Stimulated activated CD8-positive, alpha-beta memory T cell treated with anti-CD3 and anti-CD28 coated beads, Interleukin-15, amount 100 ng/mL, for 48 hours (primary cell): Measurements from ENCODE around the gene NIFK.
"Not testable (repeated sequence)": the region's sequence is repeated elsewhere in the genome, so short reads cannot be mapped to it uniquely, and the experiment has no call there.

Experiments used
- DNase-seq, 2 donors: peaks; one replicate each; pipeline ENCODE4 v3.0.0-alpha.2; 2020; ENCODE audit warnings: low read depth in 2 of 2

Gene NIFK

DNA sequence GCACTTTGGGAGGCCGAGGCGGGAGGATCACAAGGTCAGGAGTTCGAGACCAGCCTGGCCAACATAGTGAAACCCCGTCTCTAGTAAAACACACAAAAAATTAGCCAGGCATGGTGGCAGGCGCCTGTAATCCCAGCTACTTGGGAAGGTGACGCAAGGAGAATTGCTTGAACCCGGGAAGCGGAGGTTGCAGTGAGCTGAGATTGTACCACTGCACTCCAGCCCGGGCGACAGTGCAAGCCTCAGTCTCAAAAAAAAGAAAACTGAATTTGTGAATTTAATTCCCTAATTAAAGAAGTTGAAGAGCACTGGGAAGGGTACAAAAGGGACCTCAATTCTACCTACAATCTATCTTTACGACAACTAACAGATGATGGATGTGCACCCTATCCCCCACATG lies 2.1 kb downstream of the NIFK start:
- not testable (repeated sequence) for DNase-seq

DNA sequence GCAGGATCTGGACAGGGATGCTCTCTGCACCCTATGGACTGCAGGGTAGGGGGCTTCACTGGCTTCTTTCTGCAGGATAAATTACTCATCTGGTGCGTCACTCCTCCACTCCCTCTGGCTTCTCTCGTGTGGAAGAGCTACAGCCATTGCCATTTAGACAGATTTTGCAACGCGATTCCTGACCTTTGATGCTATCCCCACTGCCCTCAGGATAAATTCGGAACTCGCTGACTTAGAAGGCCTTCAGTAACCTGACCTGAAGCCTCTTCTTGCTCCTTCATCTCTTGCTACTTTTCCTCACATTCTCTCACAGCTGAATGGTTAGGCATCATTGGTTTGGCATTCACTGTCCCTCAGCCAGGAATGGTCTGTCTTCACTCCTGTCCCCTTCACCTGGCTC lies 5.3 kb downstream of the NIFK start:
- no peak for DNase-seq

DNA sequence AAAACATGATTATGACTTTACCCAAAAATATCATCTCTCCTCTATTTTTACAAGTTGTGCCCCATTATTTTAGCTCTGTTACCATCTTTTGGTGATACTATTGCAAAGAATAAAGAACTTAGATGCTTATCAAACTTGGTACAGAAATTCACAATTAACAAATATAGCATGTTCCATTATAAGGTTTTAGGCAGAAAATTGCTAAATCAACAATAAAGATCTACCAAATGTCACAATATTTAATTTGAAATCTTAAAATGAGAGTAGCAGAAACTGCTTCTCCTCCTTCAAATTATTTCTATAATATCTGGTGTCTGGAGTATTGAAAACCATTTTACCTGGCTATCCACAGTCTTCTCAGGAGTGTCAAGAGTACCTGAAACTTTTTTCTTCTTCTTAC lies 8.7 kb downstream of the NIFK start:
- DNase-seq: no peak

DNA sequence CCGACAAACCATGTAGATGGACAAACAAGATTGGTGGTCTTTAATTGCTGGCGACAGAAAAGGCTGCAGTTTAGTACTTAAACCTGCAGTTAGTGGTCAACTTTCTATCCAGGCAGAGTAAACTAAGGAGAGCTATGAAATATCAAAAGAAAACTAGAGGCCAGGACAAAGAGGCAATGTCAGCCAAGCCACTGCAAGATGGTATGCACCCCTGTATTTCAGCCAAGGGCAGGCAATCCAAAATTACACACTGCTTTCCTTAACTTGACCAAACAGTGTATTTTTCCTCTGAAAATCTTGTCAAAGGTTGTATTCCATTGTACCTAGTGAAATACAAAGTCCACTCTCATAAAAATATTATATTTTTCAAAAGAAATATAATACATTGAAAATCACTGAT lies 9.3 kb downstream of the NIFK start:
- DNase-seq: no peak

DNA sequence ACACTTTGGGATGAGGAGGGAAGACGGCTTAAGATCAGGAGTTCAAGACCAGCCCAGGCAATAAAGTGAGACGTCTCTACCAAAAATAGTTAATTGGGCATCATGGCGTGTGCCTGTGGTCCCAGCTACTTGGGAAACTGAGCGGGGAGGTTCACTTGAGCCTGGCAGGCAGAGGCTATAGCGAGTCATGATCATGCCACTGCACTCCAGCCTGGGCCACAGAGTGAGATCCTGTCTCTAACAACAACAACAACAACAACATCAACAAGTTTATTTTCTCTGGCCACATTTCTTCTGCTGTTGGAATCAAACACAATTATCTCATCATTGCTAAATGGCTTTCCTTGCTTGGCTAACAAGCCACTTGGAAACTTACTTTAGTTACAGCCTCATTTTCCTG lies 13.4 kb downstream of the NIFK start:
- no peak for DNase-seq

DNA sequence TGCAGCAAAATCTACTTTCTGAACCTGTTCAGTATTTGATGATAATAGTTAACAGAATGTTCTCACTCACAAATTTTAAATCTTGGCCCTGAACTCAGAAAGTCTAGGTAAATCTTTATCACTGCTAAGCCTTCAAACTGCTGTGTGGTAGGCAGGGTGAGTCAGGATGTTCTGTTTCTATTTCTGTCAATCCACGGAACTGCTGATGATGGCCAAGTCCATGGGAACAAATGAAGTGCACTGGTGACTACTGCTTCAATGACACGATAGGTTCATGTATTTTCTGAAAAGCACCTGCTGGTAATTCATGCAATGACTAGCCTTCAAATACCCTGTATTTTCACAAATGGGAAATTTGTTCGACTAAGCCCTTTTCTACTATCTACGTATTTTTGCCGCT lies 14.2 kb downstream of the NIFK start:
- DNase-seq: peak in 1 of 2 donors; percentile 50

DNA sequence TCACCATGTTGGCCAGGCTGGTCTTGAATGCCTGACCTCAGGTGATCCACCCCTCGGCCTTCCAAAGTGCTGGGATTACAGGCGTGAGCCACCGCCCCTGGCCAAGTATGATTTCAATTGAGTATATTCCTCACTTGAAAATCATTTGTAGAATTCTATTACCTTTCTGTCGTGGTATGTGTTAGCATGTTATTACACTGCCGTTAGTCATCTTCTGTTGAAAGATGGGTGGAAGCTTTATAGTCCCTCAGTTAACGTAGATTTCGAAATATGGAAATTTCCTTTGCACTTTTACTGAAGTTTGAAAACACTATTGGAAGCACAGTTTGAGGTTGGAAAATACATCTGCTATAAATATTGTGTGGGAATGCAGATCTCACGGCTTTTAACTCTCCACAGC lies 14.7 kb downstream of the NIFK start:
- no peak for DNase-seq

DNA sequence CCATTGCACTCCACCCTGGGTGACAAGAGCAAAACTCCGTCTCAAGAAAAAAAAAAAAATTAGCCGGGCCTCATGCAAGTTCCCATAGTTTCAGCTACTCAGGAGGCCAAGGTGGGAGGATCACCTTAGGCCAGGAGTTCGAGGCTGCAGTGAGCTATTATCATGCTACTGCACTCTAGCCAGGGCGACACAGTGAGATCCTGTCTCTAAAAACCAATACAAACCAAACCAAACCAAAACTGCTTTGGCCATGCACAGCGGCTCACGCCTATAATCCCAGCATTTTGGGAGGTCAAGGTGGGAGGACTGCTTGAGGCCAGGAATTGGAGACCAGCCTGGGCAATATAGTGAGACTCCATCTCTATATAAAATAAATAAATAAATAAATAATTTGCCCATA lies 19.1 kb downstream of the NIFK start:
- no peak for DNase-seq

DNA sequence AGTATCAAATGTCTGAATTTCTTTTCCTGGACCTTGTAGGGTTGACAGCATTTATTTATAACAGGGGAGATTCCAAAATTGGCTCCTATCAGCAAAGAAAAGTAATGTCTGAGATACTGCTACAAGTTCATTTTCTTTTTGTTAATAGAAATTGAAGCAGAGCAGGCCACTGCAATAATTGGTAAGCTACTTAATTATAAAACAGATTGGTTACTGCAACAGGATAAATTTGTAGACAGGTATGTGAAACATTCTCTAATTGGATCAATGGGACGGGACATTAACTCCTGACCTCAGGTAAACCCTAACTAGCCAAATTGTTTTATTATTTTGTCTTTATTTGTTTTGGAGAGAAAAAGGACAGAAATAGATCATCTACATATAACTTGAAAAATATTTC lies 20.5 kb downstream of the NIFK start:
- no peak for DNase-seq

DNA sequence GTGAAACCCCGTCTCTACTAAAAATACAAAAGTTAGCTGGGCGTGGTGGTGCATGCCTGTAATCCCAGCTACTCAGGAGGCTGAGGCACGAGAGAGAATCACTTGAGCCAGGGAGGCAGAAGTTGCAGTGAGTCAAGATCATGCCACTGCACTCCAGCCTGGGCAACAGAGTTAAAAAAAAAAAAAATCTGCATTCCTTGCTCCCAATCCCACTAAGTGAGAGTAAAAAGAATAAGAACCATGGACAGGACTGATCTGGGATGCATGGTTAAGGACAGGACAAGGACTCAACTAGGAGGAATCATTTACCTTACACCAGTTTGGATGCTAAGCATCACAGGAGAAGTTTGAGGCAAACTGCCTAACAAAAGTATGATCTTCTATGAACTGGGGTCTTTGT lies 25.2 kb downstream of the NIFK start:
- not testable (repeated sequence) for DNase-seq

DNA sequence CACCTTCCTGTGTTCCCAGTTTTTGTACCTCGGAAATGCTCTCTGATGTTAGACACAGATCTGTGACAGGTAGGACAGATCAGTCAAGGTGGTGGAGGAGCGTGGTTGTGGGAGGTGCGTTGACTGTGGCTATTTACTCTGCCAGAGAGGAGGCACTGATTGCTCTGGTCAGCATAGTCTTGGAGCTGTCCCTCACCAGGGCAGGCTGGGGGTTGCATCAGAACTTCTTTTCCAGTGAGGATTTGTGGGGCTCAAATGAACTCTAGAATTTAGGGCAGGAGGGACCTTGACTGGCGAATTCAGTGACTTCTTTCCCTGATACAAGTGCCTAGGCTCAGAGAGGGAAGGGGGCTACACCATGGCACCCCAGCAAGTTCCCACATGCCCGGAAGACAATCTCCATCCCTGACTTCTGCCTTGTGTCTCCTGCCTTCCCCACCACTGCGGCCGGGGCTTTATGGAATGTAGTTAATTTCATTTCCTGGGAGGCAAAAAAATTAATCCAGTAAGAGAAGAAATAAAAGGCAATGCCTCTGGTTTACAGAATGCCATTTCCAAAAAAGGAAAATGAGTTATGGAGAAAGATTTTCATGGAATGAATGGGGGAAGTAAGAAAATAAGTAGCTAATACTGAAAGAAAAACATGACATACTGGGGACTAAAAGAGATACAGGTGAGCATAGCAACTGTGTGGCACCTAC lies 26.1 kb downstream of the NIFK start:
- DNase-seq: no peak

DNA sequence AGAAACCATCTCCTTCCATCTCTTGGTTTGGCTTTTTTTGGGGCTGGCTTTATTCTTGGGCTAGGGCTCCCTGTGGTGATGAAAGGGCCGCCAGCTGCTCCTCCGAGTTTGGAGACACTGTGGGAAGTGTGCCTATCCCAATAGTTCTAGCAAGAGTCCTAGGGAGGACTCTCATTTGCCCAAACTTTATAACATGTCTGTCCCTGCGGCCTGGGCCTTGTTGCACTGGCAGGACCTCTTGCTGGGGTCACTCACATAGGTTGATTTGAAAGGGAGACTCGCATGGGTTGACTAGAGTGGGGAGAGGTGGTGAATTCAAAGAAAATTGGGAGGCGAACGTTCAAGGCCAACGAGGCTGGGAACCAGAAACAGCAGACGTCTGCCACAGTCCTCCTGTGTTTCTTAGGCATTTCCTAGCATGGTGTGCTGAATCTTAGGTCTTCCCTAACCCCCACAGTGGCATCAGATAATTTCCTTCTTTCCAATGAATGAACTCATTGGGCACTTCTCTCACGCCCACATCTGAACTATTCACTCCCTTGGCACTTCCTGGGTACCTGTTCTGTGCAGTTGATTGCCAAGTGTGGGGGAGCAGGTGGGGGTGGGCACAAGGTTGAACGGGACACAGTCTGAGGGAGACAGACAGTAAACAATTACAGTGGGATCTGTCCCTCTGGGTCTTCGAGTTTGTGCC lies 26.8 kb downstream of the NIFK start:
- no peak for DNase-seq

DNA sequence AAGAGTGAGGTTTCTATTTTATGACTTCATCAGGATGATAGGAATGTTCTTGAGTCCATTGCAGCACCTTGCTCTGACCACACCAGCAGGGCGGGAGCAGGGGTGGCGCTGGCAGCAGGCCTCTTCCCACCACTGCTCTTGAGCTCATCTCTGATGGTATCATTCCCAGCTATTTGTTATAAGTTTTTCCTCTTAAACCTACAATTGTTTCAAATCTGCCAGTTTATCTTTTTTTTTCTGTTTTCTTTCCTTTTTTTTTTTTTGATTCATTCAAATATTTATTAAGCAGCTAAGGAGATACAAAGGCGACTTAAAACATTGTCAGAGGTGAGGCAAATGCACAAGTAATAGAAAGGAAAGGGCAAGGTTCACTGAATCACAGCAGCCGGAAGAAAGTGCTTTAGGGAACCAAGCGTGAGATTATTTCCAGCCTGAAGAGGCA lies 28.7 kb downstream of the NIFK start:
- no peak for DNase-seq

DNA sequence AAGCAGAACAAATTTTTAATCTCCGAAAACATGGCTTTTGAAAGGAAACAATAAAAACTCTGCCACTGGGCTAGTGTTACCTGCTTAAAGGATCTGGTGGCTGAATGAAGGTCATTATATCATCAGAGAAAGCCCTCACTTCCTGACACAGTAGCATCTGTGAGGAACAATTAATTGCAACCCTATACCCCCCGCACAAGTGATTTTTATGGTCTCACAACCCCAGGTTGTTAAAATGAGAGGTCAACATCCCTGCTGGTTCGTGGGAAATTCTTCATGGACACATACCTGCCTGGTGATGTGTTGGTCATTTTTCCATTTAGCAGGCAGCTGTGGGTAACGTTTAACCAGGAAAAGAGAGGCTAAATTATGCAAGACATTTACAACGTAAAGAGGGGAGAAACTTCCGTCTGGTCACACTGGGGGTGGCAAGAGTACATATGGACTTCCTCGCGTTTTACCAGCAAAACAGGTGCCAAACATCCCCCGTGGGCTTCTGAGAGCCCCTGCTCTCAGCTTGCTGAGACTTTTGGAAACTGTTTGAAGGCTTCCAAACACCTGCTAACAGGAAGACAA lies 29.2 kb downstream of the NIFK start:
- DNase-seq: no peak

DNA sequence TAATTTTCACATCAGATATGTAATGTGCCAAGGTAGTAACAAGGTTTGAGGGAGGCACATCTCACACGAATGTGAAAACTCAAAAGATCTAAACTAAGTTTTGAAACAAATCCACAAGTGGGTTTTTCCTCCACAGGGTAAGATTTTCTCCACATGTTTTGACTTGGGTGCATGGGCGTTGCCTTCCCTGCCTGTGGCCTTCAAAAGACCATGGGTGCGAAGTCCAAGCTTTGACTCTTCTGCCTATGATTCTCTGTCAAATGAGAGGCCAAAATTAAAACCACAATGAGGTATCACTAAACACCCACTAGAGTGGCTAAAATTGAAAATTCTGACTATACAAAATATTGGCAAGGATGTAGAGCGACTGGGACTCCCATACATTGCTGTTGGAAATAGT lies 30.7 kb downstream of the NIFK start:
- no peak for DNase-seq

DNA sequence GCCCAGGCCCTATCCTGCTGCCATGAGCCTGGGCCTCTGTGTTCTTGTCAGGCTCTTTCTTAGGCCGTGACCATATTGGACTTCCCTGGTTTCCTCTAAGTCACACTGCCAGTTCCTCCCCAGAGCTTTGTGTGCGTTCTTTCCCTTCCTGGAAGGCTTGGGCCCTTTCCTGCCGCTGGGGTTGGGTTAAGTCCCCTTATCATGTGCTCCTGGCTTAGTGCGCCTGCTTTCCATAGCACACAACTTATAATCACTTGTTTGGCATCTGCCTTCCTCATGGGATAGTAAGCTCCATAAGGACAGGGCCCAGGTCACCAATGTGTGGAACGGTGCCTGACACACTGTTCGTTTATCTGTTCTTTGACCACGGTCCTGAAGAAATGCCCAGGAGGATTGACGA lies 31.3 kb downstream of the NIFK start:
- no peak for DNase-seq

DNA sequence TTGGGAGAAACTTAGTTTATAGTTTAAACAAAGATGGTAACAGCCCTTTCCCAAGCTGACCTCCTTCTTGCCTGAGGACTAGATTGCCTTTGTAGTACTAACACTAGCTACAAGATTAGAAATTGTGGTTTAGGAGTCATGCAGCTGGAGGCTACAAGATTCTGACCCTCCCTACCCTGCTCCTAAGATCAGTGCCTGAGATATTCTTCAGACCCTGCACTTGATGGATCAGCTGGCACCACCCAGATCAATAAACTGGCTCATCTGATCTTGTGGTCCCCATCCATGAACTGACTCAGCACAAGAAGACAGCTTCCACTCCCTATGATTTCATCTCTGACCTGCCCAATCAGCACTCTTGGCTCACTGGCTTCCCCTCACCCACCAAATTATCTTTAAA lies 34.9 kb downstream of the NIFK start:
- DNase-seq: not testable (repeated sequence)

DNA sequence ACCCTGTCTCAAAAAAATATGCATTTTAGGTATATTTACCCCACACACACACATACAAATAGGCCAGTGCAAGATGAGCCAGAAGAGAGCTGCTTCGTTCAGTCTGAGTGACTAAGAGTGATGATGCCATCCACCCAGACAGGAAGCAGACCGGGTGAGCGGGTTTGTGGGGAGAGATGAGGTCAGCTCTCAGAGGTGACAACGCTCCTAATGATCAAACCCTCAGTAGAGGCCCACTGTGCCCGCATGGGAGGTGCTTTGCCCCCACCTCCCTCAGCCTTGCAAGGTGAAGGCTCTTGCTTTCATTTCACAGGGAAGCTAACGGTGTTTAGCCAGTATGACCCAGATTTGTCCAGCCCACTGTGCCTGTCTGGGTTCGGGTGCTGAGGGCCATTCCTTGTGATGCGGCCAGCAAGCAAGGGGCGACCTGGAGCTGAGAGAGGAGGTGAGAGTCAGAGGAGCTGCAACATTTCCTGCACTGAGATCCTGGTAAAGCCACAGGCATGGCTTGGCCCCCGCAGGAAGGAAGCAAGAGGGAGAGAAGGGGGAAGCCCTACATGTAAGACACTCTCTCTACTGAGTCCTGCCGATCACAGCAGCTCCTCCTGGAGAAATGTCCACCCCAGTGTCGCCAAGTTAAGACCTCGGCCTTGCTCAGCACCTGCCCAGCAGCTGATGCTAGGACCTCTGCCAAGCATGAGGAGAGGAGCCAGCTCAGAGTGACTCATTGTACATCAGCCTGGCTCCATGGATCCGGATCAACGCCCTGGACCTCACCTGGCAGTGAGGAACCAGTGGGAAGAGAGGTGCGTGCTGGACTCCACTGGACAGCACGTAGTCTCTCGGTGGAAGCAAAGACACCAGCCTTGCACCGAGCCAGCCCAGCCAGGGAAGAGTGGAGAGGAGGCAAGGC lies 37.0 kb downstream of the NIFK start:
- DNase-seq: peak; percentile 79 to 80

DNA sequence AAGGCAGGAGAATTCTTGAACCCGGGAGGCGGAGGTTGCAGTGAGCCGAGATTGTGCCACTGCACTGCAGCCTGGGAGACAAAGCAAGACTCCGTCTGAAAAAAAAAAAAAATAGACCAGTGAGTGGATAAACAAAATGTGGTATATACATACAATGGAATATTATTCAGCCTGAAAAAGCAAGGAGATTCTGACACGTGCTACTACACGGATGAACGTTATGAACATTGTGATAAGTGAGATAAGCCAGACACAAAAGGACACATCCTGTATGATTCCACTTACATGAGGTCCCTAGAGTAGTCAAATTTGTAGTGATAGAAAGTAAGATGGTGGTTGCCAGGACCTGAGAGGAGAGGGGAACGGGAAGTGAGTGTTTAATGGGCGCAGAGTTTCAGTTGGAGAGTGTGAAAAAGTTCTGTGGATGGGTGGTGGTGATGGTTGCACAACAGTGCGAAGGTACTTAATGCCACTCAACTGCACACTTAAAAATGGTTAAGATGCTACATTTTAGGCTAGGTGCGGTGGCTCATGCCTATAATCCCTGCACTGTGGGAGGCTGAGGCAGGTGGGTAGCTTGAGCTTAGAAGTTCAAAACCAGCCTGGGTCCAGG lies 38.3 kb downstream of the NIFK start:
- no peak for DNase-seq

DNA sequence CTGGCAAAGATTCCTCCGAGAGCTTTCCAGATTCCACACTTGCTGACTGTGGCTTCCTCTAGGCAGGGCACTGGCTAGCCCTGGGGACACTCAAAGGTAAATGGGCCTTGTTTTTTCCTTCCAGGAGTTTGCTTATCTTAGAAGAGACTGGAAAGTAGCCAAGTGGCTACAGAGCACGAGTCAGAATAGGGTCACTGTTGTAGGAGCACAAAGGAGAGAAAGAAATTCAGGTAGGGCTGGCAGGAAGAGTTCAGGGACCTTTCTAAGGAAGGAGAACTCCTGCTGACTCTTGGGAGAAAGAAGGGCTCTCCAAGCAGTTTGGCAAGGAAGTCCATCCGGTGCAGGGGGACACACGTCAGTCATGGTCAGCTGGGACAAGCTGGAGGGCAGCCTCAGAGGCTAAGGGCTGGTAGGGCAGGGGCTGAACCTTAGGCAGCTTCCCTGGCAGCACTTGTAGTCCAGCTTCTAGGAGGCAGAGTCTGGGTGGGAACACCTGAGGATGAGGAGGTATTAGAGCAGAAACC lies 39.5 kb downstream of the NIFK start:
- DNase-seq: no peak

DNA sequence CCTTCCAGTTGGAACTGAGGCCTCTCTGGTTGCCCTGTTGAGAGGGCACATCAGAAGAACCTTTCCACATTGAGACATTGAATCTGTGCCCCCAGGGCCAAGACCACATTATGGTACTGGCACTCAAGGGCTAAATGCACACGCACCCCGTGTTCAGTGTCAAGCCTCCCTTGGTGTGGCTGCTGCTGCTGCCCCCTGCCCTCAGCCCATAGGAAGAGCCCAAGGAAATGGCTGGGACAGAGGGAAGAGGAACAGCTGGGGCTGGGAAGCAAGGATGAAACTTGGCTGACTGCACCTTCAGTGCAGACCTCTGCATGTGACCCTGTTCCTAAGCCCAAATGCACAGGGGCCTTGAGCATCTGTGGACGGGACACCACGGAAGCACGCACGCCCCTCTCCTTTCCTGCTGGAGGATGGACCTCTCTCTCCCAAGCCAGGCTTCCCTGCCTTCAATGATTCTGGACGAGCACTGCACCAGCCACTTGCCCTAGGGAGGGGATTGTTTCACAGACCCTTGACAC lies 40.2 kb downstream of the NIFK start:
- DNase-seq: no peak

DNA sequence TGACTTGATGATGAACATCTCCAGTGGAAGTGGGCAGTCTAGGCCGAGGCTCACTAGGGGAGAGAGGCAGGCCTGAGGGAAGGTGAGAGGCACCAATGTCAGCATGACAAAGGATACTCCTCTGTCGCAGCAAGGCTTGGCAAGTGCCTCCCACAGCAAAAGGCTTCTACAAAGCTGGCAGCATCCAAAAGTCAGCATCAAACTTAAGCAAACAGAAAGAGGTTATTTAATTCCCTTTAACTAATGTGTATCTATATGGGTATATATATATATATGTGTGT lies 41.6 kb downstream of the NIFK start:
- no peak for DNase-seq
